Stimulated activated CD4-positive, alpha-beta T cell treated with anti-CD3 and anti-CD28 coated beads, TNF-alpha, amount 100 ng/mL, for 4 hours (primary cell): Measurements from ENCODE around the gene IL18BP.

ENCODE experiments used
- DNase-seq, 3 experiments: peaks; one replicate each; pipeline ENCODE4 v3.0.0-alpha.2; 2020; ENCODE audit warnings: low read depth in 3 of 3

The IL18BP gene

DNA sequence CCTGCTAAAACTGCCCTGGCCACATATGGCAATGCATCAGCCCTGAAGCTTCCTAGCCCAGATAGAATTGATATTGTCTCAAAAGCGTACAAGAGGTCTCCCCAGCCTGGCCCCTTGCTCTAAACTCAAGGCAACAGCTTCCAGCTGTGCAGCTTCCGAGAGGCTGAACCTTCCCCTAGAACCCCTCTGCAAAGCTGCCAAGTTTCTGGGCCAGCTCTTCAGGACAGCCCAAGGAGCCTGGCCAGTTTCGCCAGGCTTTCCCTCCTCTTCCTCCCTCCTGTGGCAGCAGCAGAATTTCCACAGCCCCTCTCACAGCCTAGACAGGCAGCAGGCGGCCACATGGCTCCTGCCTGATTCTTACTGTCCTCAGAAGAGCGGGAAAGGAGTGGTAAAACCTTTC is 47.1 kb downstream of the IL18BP start:
- DNase-seq = no peak

DNA sequence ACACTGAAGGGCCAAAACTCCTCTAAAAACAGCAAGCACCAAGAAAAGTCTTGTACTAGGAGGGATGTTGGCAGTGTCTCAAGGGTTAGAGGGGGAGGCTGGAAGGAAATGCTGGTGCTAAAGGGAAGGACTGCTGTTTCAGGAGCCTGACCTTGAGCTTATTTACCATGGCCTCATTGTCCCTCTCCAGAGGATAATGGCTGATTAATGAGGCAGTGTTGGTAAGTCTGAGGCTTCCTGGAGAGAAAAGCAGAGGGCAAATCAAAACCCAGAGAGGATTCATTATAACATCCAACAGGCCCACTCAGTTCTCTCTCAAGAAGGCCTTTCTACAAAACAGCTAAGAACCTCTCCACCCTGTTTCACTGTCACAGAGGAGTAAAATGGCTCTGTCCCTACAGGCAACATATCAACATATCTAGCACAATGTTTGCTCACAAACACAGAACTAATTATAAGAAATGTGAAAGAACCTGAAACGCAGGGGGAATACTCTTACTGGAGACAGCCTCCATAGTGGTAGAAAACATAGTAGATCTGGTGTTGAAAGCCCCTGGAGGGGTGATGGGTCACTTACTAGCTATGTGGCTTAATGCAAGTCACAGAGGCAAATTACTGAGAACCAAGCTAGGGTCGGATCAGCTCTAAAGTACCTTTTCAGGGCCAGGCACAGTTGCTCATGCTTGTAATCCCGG is 50.2 kb downstream of the IL18BP start:
- no peak for DNase-seq
